ENCODE data around the gene CNOT10.
"Not testable (repeated sequence)": the region's sequence is repeated elsewhere in the genome, so short reads cannot be mapped to it uniquely, and the experiment has no call there.

The CNOT10 gene

GRCh38 chr3:32646761-32647160, 38.2 kb upstream of the CNOT10 start:
- no peak overlapping the region for H3K4me3 ChIP-seq (ENCODE audit: low read depth, low read length)
- in situ Hi-C loops (cut with HindIII; ENCODE audit: low pct_ligation_motif_present, low sequenced_read_pairs) = no loop called here
- no peak for TF ChIP-seq CTCF (IDR thresholded peaks at IDR 0.05; ENCODE audit: low read depth, low read length, missing control alignments)

GRCh38 chr3:32652337-32653100, 32.5 kb upstream of the CNOT10 start:
- H3K36me3 ChIP-seq (replicated peaks); H3K27ac ChIP-seq; H3K4me3 ChIP-seq (ENCODE audit: low read depth, low read length); DNase-seq; H3K27me3 ChIP-seq (replicated peaks); in situ Hi-C loops (cut with HindIII; ENCODE audit: low pct_ligation_motif_present, low sequenced_read_pairs): not testable (repeated sequence)

More at GRCh38 chr3:32646761-32647160, 38.2 kb upstream of the CNOT10 start:
- DNase-seq = no peak
- Histone ChIP-seq H3K27me3 (replicated peaks) (no peaks in the 10 kb centered on the region), H3K27ac (no peak overlapping the region), H3K36me3 (replicated peaks) (no peaks in the 10 kb centered on the region)

- Histone ChIP-seq H3K27ac (no peak overlapping the region), H3K36me3 (replicated peaks) (no peaks in the 10 kb centered on the region), H3K27me3 (replicated peaks) (no peaks in the 10 kb centered on the region), H3K4me3 (ENCODE audit: low read depth, low read length) (no peak overlapping the region)
- no peak for DNase-seq
- in situ Hi-C loops (cut with HindIII; ENCODE audit: low pct_ligation_motif_present, low sequenced_read_pairs) = no loop called here
- TF ChIP-seq CTCF (IDR thresholded peaks at IDR 0.05; ENCODE audit: low read depth, low read length, missing control alignments) = no peak
Observed at GRCh38 chr3:32655167-32655566, 29.8 kb upstream of the CNOT10 start.

- TF ChIP-seq CTCF (IDR thresholded peaks at IDR 0.05; ENCODE audit: low read depth, low read length, missing control alignments) = no peak
- Histone ChIP-seq H3K4me3 (ENCODE audit: low read depth, low read length) (no peak overlapping the region), H3K27ac (no peak overlapping the region), H3K27me3 (replicated peaks) (no peaks in the 10 kb centered on the region), H3K36me3 (replicated peaks) (no peaks in the 10 kb centered on the region)
- in situ Hi-C loops (cut with HindIII; ENCODE audit: low pct_ligation_motif_present, low sequenced_read_pairs) = no loop called here
- DNase-seq = no peak
Observed at GRCh38 chr3:32660634-32661033, 24.4 kb upstream of the CNOT10 start.

- in situ Hi-C loops (cut with HindIII; ENCODE audit: low pct_ligation_motif_present, low sequenced_read_pairs) = no loop called here
- peaks cover 2% of the 10 kb centered on the region for H3K27me3 ChIP-seq (replicated peaks)
- no peak overlapping the region for H3K27ac ChIP-seq
- no peak for DNase-seq
- no peak for TF ChIP-seq CTCF (IDR thresholded peaks at IDR 0.05; ENCODE audit: low read depth, low read length, missing control alignments)
- no peak overlapping the region for H3K4me3 ChIP-seq (ENCODE audit: low read depth, low read length)
- no peaks in the 10 kb centered on the region for H3K36me3 ChIP-seq (replicated peaks)
Observed at GRCh38 chr3:32662647-32663046, 22.3 kb upstream of the CNOT10 start.

GRCh38 chr3:32664630-32665075, 20.3 kb upstream of the CNOT10 start:
- H3K4me3 ChIP-seq (ENCODE audit: low read depth, low read length); H3K27ac ChIP-seq; H3K36me3 ChIP-seq (replicated peaks); in situ Hi-C loops (cut with HindIII; ENCODE audit: low pct_ligation_motif_present, low sequenced_read_pairs); H3K27me3 ChIP-seq (replicated peaks); DNase-seq: not testable (repeated sequence)
- TF ChIP-seq CTCF (IDR thresholded peaks at IDR 0.05; ENCODE audit: low read depth, low read length, missing control alignments) = peak; percentile 14

Data from brain microvascular endothelial cell (primary cell).